ENCODE data around the gene MOG. TPM values are rescaled to one million over a fixed set of nuclear protein-coding genes. Genes with fewer than 3 reads are reported as not detected.
"Not testable (repeated sequence)": the region's sequence is repeated elsewhere in the genome, so short reads cannot be mapped to it uniquely, and the experiment has no call there.

MOG gene
- total RNA-seq, 2 experiments from 2014 or later, result not detected

DNA sequence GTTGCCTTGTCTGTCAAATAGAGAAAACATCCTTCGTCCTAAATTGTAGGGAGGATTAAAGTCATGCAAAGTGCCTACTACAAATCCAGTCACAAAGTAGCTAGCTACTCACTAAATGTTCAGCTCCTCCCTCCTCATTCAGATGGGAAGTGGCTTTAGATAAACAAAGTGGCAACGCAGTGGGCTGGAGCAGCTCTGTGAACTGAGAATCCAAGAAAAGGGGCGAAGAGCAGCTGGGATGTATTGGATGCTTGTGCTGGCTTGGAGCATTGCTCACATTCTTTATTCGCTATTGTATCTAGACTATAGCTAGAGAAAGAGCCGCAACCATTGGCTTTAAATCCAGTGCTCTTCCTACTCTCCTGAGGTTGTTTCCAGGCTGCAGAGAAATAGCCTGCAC, 10.3 kb downstream of the MOG start:
- ChIA-PET CTCF (interaction anchor here (2.8 to 2.9 kb wide), 2 partner anchors 13 to 17 kb away, joined by 21 to 29 read pairs; no protein-coding TSS in a partner anchor), POLR2A (no interaction called here)
- peaks cover 34% of the 10 kb centered on the region for H3K27me3 Mint-ChIP-seq
- H3K36me3 Mint-ChIP-seq (ENCODE audit: low read depth), result no peaks in the 10 kb centered on the region
- H3K27ac Mint-ChIP-seq, result no peak overlapping the region
- H3K4me1 Mint-ChIP-seq, result no peaks in the 10 kb centered on the region
- DNase-seq, result no peak
- H3K4me3 Mint-ChIP-seq, result no peak overlapping the region
- H3K9me3 Mint-ChIP-seq, result no peaks in the 10 kb centered on the region

DNA sequence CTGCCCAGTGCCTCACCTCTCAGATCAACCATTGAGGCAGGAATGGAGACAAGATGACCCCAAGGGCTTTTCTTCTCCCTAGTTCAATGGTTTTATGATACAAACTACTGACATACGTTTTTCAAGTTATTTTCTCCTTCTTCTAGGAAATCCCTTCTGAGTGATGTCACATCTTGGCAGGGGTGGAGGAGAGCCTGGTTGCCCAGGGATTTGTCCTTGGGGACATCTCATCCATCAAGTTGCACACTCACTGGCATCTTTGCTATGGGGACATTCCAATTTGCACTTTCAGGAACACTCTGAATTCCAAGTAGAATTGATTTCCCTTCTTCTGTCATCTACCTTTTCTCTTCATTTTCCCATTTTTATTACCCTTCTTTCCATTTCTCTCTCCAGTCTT, 14.1 kb downstream of the MOG start:
- Mint-ChIP-seq H3K9me3 (no peaks in the 10 kb centered on the region), H3K36me3 (ENCODE audit: low read depth) (no peaks in the 10 kb centered on the region), H3K4me1 (no peaks in the 10 kb centered on the region), H3K27me3 (peaks cover 25% of the 10 kb centered on the region), H3K27ac (no peak overlapping the region), H3K4me3 (no peak overlapping the region)
- CTCF ChIA-PET, result interaction anchor here (1.2 kb wide), 1 partner anchor 17 kb away, joined by 4 read pairs; no protein-coding TSS in a partner anchor
- no peak for DNase-seq
- POLR2A ChIA-PET, result no interaction called here

GRCh38 chr6:29672116-29672515, 15.2 kb downstream of the MOG start:
- DNase-seq; H3K27ac Mint-ChIP-seq; POLR2A ChIA-PET; H3K4me3 Mint-ChIP-seq; H3K4me1 Mint-ChIP-seq; H3K9me3 Mint-ChIP-seq; H3K36me3 Mint-ChIP-seq (ENCODE audit: low read depth): not testable (repeated sequence)
- CTCF ChIA-PET, result interaction anchor here (1.8 to 2.7 kb wide), 2 partner anchors 19 to 22 kb away, joined by 5 to 10 read pairs; no protein-coding TSS in a partner anchor
- H3K27me3 Mint-ChIP-seq, result peaks cover 20% of the 10 kb centered on the region

DNA sequence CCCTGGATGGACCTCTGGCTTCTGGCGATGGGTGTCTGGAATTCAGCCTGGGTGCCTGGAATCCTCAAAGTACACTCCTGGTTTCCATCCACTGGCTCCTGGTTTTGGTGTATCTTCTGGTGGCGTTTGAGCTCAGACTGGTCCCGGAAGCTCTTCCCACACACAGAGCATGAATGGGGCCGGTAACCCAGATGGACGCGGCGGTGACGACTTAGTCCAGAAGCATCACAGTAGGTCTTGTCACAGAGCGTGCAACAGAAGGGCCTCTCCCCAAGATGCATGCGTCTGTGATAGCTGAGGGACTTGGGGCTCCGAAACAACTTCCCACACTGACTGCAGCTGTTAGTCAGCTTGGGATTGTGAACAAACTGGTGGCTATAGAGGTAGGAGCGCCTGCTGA, 16.3 kb downstream of the MOG start:
- peaks cover 9% of the 10 kb centered on the region for H3K4me1 Mint-ChIP-seq
- peaks cover 12% of the 10 kb centered on the region for H3K27me3 Mint-ChIP-seq
- H3K4me3 Mint-ChIP-seq, result no peak overlapping the region
- ChIA-PET CTCF (interaction anchor here (1.8 to 2.7 kb wide), 2 partner anchors 20 to 23 kb away, joined by 5 to 10 read pairs; no protein-coding TSS in a partner anchor), POLR2A (no interaction called here)
- H3K9me3 Mint-ChIP-seq, result no peaks in the 10 kb centered on the region
- H3K36me3 Mint-ChIP-seq (ENCODE audit: low read depth), result no peaks in the 10 kb centered on the region
- DNase-seq, result no peak
- H3K27ac Mint-ChIP-seq, result no peak overlapping the region

DNA sequence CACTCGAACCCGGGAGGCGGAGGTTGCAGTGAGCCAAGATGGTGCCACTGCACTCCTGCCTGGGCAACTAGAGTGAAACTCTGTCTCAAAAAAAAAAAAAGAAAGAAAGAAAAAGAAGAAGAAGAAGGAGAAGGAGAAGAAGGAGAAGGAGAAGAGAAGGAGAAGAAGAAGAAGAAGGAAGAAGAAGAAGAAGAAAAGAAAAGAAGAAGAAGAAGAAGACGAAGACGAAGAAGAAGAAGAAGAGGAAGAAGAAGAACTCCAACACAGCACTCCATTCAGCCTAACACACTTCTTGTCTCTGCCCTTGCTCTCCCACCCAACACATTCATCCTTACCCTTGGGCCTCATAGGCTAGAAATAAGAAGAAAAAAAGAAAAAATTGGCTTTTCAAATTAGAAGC, 17.1 kb downstream of the MOG start:
- H3K4me1 Mint-ChIP-seq, result peaks cover 10% of the 10 kb centered on the region
- DNase-seq, result no peak
- ChIA-PET CTCF (interaction anchor here (0.7 to 2.7 kb wide), 3 partner anchors 21 to 254 kb away, joined by 5 to 10 read pairs (median 6); no protein-coding TSS in a partner anchor), POLR2A (no interaction called here)
- no peak overlapping the region for H3K4me3 Mint-ChIP-seq
- no peaks in the 10 kb centered on the region for H3K36me3 Mint-ChIP-seq (ENCODE audit: low read depth)
- peaks cover 7% of the 10 kb centered on the region for H3K27me3 Mint-ChIP-seq
- H3K27ac Mint-ChIP-seq, result no peak overlapping the region
- H3K9me3 Mint-ChIP-seq, result no peaks in the 10 kb centered on the region

DNA sequence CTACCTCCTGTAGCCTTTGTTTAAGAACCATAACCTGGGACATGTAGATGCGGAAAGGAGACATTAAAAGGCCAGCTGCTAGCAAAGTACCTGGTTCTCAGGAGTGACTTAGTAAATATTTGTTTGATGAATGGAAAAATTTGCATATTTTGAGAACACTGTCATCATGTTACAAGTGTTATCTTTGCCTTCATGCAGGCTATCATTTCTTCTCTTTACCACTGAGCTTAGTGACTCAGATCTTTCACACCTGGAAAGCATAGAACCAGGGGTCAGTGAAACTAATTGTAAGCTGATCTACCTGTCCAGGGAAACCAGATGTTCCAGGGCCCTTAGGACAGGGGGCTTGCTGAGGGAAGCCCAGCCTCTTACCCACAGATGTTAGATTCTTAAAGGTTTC, 18.7 kb downstream of the MOG start:
- DNase-seq, result no peak
- ChIA-PET POLR2A (no interaction called here), CTCF (interaction anchor here (0.9 to 1.7 kb wide), 3 partner anchors 22 to 61 kb away, joined by 3 to 10 read pairs (median 6); no protein-coding TSS in a partner anchor)
- no peaks in the 10 kb centered on the region for H3K9me3 Mint-ChIP-seq
- peaks cover 10% of the 10 kb centered on the region for H3K4me1 Mint-ChIP-seq
- no peak overlapping the region for H3K27ac Mint-ChIP-seq
- H3K4me3 Mint-ChIP-seq, result no peak overlapping the region
- peaks cover 5% of the 10 kb centered on the region for H3K27me3 Mint-ChIP-seq
- H3K36me3 Mint-ChIP-seq (ENCODE audit: low read depth), result no peaks in the 10 kb centered on the region

DNA sequence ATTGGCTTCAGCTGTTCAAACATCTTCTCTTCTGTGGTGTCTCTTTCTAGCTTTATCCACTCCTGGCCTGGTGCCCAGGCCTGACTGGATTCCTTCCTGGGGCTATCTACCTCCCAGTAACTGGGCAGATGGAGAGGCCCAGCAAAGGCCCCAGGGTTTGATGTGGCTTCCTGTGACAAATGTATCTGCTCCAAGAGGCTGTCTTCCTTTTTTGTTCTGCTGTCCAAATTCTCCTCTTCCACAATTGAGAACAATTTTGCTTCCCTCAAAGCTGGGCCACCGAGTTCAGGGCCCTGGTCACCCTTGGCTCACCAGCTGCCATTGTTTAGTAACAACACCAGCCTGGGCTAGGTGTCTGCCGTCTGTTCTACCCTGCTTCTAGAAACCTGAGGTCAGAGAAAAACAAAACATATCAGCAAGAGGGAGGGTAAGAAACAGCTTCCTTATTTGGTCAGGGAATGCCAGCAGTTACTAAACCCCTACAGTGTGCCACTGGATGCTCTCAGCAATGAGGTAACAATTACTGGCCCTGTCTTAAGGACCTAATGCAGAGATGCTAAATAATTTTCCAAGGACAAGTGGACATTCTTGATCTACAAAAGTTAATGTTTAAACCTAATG, 20.2 kb downstream of the MOG start:
- Mint-ChIP-seq H3K9me3 (no peaks in the 10 kb centered on the region), H3K36me3 (ENCODE audit: low read depth) (no peaks in the 10 kb centered on the region), H3K27ac (no peak overlapping the region), H3K4me1 (peaks cover 10% of the 10 kb centered on the region), H3K4me3 (no peak overlapping the region), H3K27me3 (no peaks in the 10 kb centered on the region)
- CTCF ChIA-PET, result interaction anchor here (1.0 to 2.5 kb wide), 4 partner anchors 11 to 27 kb away, joined by 3 to 13 read pairs (median 4); no protein-coding TSS in a partner anchor
- no peak for DNase-seq
- POLR2A ChIA-PET, result interaction anchor here (1.0 kb wide), 1 partner anchor 24 kb away, joined by 3 read pairs; no protein-coding TSS in a partner anchor

- H3K27me3 Mint-ChIP-seq, result no peaks in the 10 kb centered on the region
- ChIA-PET CTCF (interaction anchor here (1.0 to 2.5 kb wide), 3 partner anchors 15 to 28 kb away, joined by 3 to 13 read pairs (median 3); no protein-coding TSS in a partner anchor), POLR2A (no interaction called here)
- no peak overlapping the region for H3K4me3 Mint-ChIP-seq
- H3K4me1 Mint-ChIP-seq, result peaks cover 10% of the 10 kb centered on the region
- H3K9me3 Mint-ChIP-seq, result no peaks in the 10 kb centered on the region
- H3K36me3 Mint-ChIP-seq (ENCODE audit: low read depth), result no peaks in the 10 kb centered on the region
- no peak for DNase-seq
- H3K27ac Mint-ChIP-seq, result no peak overlapping the region
Measured at GRCh38 chr6:29678114-29678513, 21.2 kb downstream of the MOG start.

DNA sequence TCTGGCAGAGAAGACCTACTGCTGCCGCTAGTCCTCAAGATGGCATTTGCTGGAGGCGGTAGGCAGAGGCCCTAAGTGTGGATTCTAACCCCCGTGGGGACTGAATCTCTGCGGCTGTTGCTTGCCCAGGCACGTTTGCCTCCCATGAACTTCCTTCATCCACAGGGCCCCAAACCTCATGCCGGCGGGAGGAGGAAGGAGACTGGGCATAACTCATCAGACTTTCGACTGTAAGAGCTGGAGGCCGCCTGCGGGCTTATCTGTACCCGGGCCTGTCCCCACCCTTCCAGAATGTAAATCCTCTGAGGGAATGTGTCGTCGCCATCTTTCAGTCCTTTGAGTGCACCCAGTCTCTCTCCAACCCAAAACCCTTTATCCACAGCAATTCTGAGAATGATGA, 23.1 kb downstream of the MOG start:
- H3K4me3 Mint-ChIP-seq, result no peak overlapping the region
- no peak overlapping the region for H3K27ac Mint-ChIP-seq
- POLR2A ChIA-PET, result no interaction called here
- no peaks in the 10 kb centered on the region for H3K27me3 Mint-ChIP-seq
- CTCF ChIA-PET, result no interaction called here
- peaks cover 15% of the 10 kb centered on the region for H3K4me1 Mint-ChIP-seq
- no peaks in the 10 kb centered on the region for H3K9me3 Mint-ChIP-seq
- H3K36me3 Mint-ChIP-seq (ENCODE audit: low read depth), result no peaks in the 10 kb centered on the region
- no peak for DNase-seq

DNA sequence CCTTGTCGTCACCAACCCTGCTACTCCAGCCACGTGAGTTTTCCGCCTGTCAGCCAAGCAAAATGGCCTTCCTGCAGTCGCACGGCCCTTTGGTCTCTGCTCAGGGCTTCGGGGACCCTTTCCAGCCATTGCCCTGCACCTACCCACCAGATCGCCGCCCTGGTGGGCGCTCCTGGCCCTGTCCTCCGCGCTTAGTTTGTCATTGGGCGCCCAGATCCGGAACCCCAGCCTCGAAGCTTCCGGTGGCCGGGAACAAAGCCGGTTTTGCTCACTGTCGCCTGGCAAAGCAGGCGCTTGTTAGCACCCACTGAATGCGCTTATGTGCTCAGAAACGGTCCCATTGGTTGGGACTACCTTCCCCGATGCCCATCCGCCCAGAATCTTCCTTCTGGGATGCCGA, 23.5 kb downstream of the MOG start:
- H3K9me3 Mint-ChIP-seq, result no peaks in the 10 kb centered on the region
- H3K4me1 Mint-ChIP-seq, result peaks cover 15% of the 10 kb centered on the region
- no peak overlapping the region for H3K4me3 Mint-ChIP-seq
- H3K36me3 Mint-ChIP-seq (ENCODE audit: low read depth), result no peaks in the 10 kb centered on the region
- DNase-seq, result no peak
- ChIA-PET CTCF (no interaction called here), POLR2A (no interaction called here)
- no peak overlapping the region for H3K27ac Mint-ChIP-seq
- H3K27me3 Mint-ChIP-seq, result peaks cover 2% of the 10 kb centered on the region

- H3K4me3 Mint-ChIP-seq, result no peak within 1 kb of the TSS
- POLR2A ChIA-PET, result no interaction called here
- H3K27me3 Mint-ChIP-seq, result peaks cover 4% of the 10 kb centered on the region
Measured at GRCh38 chr6:29680904-29681303, 24.0 kb downstream of the MOG start, which contains the start of gene ZFP57. Gene ZFP57, minus strand, starts transcription at chr6:29681152. Its CDS starts 4,149 bp downstream, at chr6:29677003.

GRCh38 chr6:29681811-29682210, 24.9 kb downstream of the MOG start:
- ChIA-PET POLR2A (no interaction called here), CTCF (interaction anchor here (0.8 kb wide), 1 partner anchor 28 kb away, joined by 3 read pairs; no protein-coding TSS in a partner anchor)
- H3K4me3 Mint-ChIP-seq, result no peak overlapping the region
- no peak for DNase-seq
- peaks cover 7% of the 10 kb centered on the region for H3K27me3 Mint-ChIP-seq
- H3K4me1 Mint-ChIP-seq, result peaks cover 15% of the 10 kb centered on the region
- H3K27ac Mint-ChIP-seq, result no peak overlapping the region
- H3K36me3 Mint-ChIP-seq (ENCODE audit: low read depth), result no peaks in the 10 kb centered on the region
- H3K9me3 Mint-ChIP-seq, result no peaks in the 10 kb centered on the region

More at GRCh38 chr6:29680904-29681303, 24.0 kb downstream of the MOG start, which contains the start of gene ZFP57:
- H3K36me3 Mint-ChIP-seq (ENCODE audit: low read depth), result no peaks in the 10 kb centered on the region
- peaks cover 15% of the 10 kb centered on the region for H3K4me1 Mint-ChIP-seq
- no peak for DNase-seq
- CTCF ChIA-PET, result no interaction called here
- no peak within 1 kb of the TSS for H3K27ac Mint-ChIP-seq
- no peaks in the 10 kb centered on the region for H3K9me3 Mint-ChIP-seq

- no peak for DNase-seq
- CTCF ChIA-PET, result interaction anchor here (1.7 kb wide), 1 partner anchor 11 kb away, joined by 9 read pairs; no protein-coding TSS in a partner anchor
- Mint-ChIP-seq H3K9me3 (no peaks in the 10 kb centered on the region), H3K36me3 (ENCODE audit: low read depth) (no peaks in the 10 kb centered on the region), H3K4me3 (no peak overlapping the region), H3K4me1 (peaks cover 6% of the 10 kb centered on the region), H3K27ac (no peak overlapping the region), H3K27me3 (peaks cover 14% of the 10 kb centered on the region)
- POLR2A ChIA-PET, result no interaction called here
Measured at GRCh38 chr6:29685718-29686326, 28.9 kb downstream of the MOG start.
